GM12872 (cell line): ENCODE measurements around the gene TTLL12.

Experiments
- TF ChIP-seq, protein P1 (sequence below): IDR thresholded peaks from 3 replicates; pipeline ENCODE4 v1.5.1; 2011; ENCODE audit warnings: low read depth, mild to moderate bottlenecking, low read length, moderate library complexity; ENCODE audit not compliant: insufficient read depth

Gene TTLL12

GRCh38 chr22:43186272-43187170 is at the start of gene TTLL12:
Gene TTLL12 (minus strand): TSS chr22:43187134. CDS start chr22:43187069, 65 bp downstream.
- TF ChIP-seq, protein P1, sequence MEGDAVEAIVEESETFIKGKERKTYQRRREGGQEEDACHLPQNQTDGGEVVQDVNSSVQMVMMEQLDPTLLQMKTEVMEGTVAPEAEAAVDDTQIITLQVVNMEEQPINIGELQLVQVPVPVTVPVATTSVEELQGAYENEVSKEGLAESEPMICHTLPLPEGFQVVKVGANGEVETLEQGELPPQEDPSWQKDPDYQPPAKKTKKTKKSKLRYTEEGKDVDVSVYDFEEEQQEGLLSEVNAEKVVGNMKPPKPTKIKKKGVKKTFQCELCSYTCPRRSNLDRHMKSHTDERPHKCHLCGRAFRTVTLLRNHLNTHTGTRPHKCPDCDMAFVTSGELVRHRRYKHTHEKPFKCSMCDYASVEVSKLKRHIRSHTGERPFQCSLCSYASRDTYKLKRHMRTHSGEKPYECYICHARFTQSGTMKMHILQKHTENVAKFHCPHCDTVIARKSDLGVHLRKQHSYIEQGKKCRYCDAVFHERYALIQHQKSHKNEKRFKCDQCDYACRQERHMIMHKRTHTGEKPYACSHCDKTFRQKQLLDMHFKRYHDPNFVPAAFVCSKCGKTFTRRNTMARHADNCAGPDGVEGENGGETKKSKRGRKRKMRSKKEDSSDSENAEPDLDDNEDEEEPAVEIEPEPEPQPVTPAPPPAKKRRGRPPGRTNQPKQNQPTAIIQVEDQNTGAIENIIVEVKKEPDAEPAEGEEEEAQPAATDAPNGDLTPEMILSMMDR, result no peak

DNA sequence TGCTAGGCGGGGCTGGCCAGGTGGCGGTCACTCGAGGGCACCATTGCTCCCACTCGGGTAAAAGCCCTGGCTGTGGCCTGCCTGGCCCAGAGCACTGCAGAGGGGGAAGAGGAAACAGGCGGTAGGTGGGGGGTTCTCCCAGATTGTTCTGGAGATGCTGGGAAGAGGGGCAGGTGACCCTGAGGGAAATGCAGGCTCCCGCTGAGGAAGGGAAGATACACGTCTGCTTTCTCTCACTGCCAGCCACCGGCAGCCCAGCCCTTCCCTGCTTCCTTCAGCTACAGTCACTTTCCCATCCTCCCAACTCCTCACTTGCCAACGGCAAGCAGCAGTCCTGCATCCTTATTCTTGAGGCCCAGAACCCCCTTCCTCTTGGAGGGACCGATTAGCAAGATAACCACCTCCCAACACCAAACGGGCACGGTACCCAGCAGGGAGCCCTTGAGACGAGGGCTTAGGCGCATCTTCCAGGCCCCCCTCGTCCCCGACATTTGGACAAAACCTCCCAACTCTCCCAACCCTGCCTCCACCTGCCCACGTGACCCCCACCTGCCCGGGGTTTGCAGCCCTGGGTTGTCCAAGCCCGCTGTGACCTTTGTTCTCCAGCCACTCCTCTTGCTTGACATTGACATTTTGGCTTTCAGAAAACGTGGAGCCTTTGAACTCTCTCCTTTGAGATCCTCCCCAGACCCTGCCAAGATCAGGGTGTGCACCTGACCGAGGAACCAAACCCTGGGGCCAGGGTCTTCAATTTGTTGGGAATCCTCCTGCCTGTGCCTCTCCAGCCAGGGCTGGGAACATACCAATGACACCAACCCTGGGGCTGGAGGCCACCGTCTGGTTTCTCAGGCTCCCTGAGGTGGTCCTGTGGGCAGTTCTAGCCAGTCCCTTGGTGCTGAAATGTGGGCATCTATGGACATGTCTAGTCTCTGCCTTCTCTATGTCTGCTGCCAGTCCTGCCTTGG is 48.8 kb upstream of the TTLL12 start:
- TF ChIP-seq, protein P1, result no peak

DNA sequence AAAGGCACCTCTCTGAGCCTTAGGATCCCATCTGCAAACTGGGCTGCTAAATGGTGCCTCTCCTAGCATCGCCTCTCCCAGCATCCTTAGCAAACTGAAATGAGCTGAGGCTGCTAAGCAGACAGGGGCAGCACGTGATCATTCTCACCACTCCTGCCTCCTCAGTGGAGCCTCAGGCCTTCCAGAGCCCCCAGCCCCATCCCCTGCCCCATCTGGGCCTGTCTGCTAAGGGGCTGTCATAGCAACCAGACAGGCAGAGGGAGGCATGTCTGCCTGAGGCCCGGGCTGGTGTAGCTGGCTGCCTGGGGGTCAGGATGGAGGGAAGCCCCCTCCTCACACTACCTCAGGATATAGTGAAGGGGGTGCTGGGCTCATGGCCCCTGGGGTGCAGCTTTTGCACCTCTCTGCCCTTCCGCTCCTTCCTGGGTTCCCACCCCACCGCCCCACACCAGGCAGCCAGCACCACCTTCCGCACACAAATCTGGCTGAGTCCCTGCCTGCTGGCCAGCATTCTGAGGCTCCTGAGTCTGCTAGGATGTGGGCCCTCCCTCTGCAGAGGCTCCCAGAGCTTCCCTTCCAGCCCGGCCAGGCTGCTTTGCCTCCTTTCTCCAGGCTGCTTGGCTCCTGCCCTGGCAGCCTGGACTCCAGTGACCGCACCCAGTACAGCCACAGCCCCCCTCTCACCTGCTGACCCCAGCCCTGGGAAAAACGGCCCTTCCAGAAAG is 47.5 kb upstream of the TTLL12 start:
- TF ChIP-seq, protein P1, result no peak

- TF ChIP-seq, protein P1, result no peak
Measured at GRCh38 chr22:43233529-43233928, 46.6 kb upstream of the TTLL12 start.

- TF ChIP-seq, protein P1, result no peak
Measured at GRCh38 chr22:43232445-43232844, 45.5 kb upstream of the TTLL12 start.

GRCh38 chr22:43231724-43232034 is 44.7 kb upstream of the TTLL12 start:
- TF ChIP-seq, protein P1, result no peak
